Keratinocyte (primary cell): ENCODE measurements around the gene DNAH17. TPM values are rescaled to one million over a fixed set of nuclear protein-coding genes. Genes with fewer than 3 reads are reported as not detected.

Source experiments
- DNase-seq: peaks from one replicate; pipeline ENCODE4 v3.0.0-alpha.2; 2011; ENCODE audit warnings: low read depth, missing footprints, low spot score
- FAIRE-seq: peaks from 2 replicates; lab custom pipeline; 2011; peaks lifted over from hg19 to GRCh38; lab: Jason Lieb, UNC
- H2AFZ ChIP-seq: 2 replicates; pipeline ENCODE4 v1.6.0; 2012; ENCODE audit warnings: low read length, control low read depth, inconsistent platforms; ENCODE audit not compliant: control insufficient read depth
- H3K27ac ChIP-seq: 2 replicates; pipeline ENCODE4 v1.5.1; 2011; ENCODE audit warnings: low read length; ENCODE audit not compliant: control insufficient read depth, insufficient read depth
- H3K27me3 ChIP-seq: 3 replicates; pipeline ENCODE4 v1.6.0; 2011; ENCODE audit warnings: low read length; ENCODE audit not compliant: control insufficient read depth, insufficient read depth; ENCODE audit errors: extremely low read depth
- H3K36me3 ChIP-seq, 2 experiments: 2 replicates in 1 of 2; 3 replicates in 1 of 2; pipeline ENCODE4 v1.5.1; 2011; ENCODE audit warnings: low read length in 2 of 2, mild to moderate bottlenecking in 1 of 2; ENCODE audit not compliant: control insufficient read depth in 2 of 2, insufficient read depth in 2 of 2; ENCODE audit errors: extremely low read depth in 1 of 2
- H3K4me1 ChIP-seq: 3 replicates; pipeline ENCODE4 v1.5.1; 2011; ENCODE audit warnings: low read length; ENCODE audit not compliant: control insufficient read depth, insufficient read depth; ENCODE audit errors: extremely low read depth
- H3K4me2 ChIP-seq: 3 replicates; pipeline ENCODE4 v1.6.0; 2011; ENCODE audit warnings: low read depth, low read length; ENCODE audit not compliant: control insufficient read depth, insufficient read depth; ENCODE audit errors: extremely low read depth
- H3K4me3 ChIP-seq, 3 experiments: fragments of 200-600 bp in 1 of 3; sonication (generic) in 1 of 3; 2 replicates in 2 of 3; 3 replicates in 1 of 3; pipeline ENCODE4 v1.5.1; 2011 to 2016; ENCODE audit warnings: low read length in 3 of 3, mild to moderate bottlenecking in 3 of 3, control low read depth in 2 of 3, inconsistent platforms in 1 of 3, low read depth in 1 of 3, mixed read lengths in 1 of 3, mixed run types in 1 of 3, moderate library complexity in 1 of 3; ENCODE audit not compliant: control insufficient read depth in 2 of 3, insufficient read depth in 2 of 3; ENCODE audit errors: extremely low read depth in 1 of 3
- H3K79me2 ChIP-seq: 2 replicates; pipeline ENCODE4 v1.6.0; 2012; ENCODE audit warnings: low read length; ENCODE audit not compliant: control insufficient read depth, insufficient read depth
- H3K9ac ChIP-seq: 3 replicates; pipeline ENCODE4 v1.6.0; 2011; ENCODE audit warnings: low read length; ENCODE audit not compliant: control insufficient read depth, insufficient read depth; ENCODE audit errors: extremely low read depth
- H3K9me1 ChIP-seq: 3 replicates; pipeline ENCODE4 v1.6.0; 2011; ENCODE audit warnings: low read length; ENCODE audit not compliant: control insufficient read depth, insufficient read depth; ENCODE audit errors: extremely low read depth
- H3K9me3 ChIP-seq: 2 replicates; pipeline ENCODE4 v1.5.1; 2012; ENCODE audit warnings: low read depth, low read length; ENCODE audit not compliant: control insufficient read depth
- H4K20me1 ChIP-seq: 3 replicates; pipeline ENCODE4 v1.6.0; 2011; ENCODE audit warnings: low read length; ENCODE audit not compliant: control insufficient read depth, insufficient read depth; ENCODE audit errors: extremely low read depth
- EZH2 ChIP-seq: IDR thresholded peaks from one replicate; pipeline ENCODE4 v1.6.1; 2012; ENCODE audit warnings: inconsistent platforms, mild to moderate bottlenecking, low read length, moderate library complexity
- dilution Hi-C: fragments of 300-500 bp; cut with MboI; formaldehyde crosslinking; loops from one replicate; pipeline ENCODE4 v1.7.0; 2020; ENCODE audit warnings: low sequenced_read_pairs; ENCODE audit not compliant: extremely low pct_ligation_motif_present
- polyA plus RNA-seq, 5 experiments: library from polyadenylated mRNA; depleted of rRNA in 3 of 5; stranded (reverse) in 3 of 5; stranded (forward) in 1 of 5; unstranded in 1 of 5; fragments of >200 nt; gene quantifications; 1 replicate in 1 of 5; 2 replicates in 3 of 5; 3 replicates in 1 of 5; pipeline versions ENCODE4 v1.2.1 to v1.2.3, GENCODE V29; 2011 to 2012; ENCODE audit warnings: missing spikeins in 2 of 5, low read depth in 1 of 5, low replicate concordance in 1 of 5
- TF ChIP-seq, protein P1 (sequence below), 3 experiments: IDR thresholded peaks in 1 of 3; conservative IDR thresholded peaks in 1 of 3; optimal IDR thresholded peaks in 1 of 3; 2 replicates in 2 of 3; 3 replicates in 1 of 3; pipeline versions ENCODE3 to v1.5.1; 2011; ENCODE audit warnings: low read length in 3 of 3, mild to moderate bottlenecking in 3 of 3, moderate library complexity in 2 of 3, control low read depth in 1 of 3, inconsistent platforms in 1 of 3; ENCODE audit not compliant: insufficient read depth in 2 of 3; ENCODE audit errors: extremely low read depth in 1 of 3

DNAH17 gene
- polyA plus RNA-seq, 1 donor (not counting 4 experiments of a cell fraction or from before 2014, with no cell fraction given), result 0.16 TPM

DNA sequence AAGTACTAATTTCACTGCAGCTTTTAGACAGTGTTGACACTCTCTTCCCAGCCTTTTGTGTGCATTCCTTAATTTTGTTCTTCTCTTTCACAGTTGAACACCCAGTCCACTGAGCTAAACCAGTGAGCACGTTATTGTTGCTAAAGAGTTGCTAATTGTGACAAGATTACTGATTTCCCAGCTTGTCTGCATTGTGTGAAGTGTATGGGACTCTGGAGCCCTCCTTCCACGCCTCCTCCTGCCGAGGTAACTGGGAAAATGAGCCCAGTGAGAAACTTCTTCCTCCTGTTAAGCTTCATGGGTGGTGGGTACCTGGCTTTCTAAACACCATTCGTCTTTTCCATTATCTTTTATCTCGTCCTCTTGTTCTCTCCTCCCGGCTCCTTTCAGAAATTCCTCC lies 29.8 kb upstream of the DNAH17 start:
- H2AFZ ChIP-seq, result no peak overlapping the region
- DNase-seq (no peak), FAIRE-seq (no peak)
- no peak overlapping the region for H3K9ac ChIP-seq
- no peak overlapping the region for H3K27ac ChIP-seq
- no peaks in the 10 kb centered on the region for H3K36me3 ChIP-seq
- no peaks in the 10 kb centered on the region for H3K4me1 ChIP-seq
- H3K9me1 ChIP-seq, result no peaks in the 10 kb centered on the region
- no peaks in the 10 kb centered on the region for H3K9me3 ChIP-seq
- dilution Hi-C loops, result no loop called here
- H4K20me1 ChIP-seq, result no peaks in the 10 kb centered on the region
- TF ChIP-seq EZH2, result no peak
- TF ChIP-seq, protein P1, sequence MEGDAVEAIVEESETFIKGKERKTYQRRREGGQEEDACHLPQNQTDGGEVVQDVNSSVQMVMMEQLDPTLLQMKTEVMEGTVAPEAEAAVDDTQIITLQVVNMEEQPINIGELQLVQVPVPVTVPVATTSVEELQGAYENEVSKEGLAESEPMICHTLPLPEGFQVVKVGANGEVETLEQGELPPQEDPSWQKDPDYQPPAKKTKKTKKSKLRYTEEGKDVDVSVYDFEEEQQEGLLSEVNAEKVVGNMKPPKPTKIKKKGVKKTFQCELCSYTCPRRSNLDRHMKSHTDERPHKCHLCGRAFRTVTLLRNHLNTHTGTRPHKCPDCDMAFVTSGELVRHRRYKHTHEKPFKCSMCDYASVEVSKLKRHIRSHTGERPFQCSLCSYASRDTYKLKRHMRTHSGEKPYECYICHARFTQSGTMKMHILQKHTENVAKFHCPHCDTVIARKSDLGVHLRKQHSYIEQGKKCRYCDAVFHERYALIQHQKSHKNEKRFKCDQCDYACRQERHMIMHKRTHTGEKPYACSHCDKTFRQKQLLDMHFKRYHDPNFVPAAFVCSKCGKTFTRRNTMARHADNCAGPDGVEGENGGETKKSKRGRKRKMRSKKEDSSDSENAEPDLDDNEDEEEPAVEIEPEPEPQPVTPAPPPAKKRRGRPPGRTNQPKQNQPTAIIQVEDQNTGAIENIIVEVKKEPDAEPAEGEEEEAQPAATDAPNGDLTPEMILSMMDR (optimal IDR thresholded peaks at IDR 0.05 in 1 of 3, IDR thresholded peaks at IDR 0.05 in 1 of 3, conservative IDR thresholded peaks at IDR 0.05 in 1 of 3; ENCODE audit: extremely low read depth in 1 of 3, insufficient read depth in 2 of 3, low read length in 3 of 3), result no peak
- H3K4me2 ChIP-seq, result no peak overlapping the region
- no peaks in the 10 kb centered on the region for H3K79me2 ChIP-seq
- H3K4me3 ChIP-seq, result no peak overlapping the region
- peaks cover 12% of the 10 kb centered on the region for H3K27me3 ChIP-seq

DNA sequence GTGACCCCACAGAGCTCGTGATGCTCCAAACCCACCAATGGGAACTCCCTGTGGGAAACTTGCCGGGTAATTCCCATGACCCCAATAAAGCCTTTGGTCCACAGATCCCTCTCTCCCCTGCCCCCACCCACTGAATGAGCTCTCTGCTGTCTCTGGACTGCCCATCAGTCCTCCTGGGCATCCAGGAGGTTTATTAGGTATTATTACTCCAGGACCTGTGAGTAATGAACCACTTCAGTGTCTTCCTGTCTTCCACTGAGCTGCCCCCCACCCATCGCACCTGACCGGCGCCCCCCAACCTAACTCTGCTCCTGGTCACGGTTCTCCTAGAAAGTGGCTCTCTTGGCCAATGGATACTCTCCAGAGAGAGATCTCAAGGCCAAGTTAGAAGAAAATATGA lies 28.7 kb upstream of the DNAH17 start:
- Histone ChIP-seq H3K9ac (no peak overlapping the region), H3K4me3 (no peak overlapping the region), H3K9me1 (no peaks in the 10 kb centered on the region), H2AFZ (no peak overlapping the region), H3K4me2 (no peak overlapping the region), H3K79me2 (no peaks in the 10 kb centered on the region), H3K27ac (no peak overlapping the region), H3K27me3 (peaks cover 2% of the 10 kb centered on the region), H4K20me1 (no peaks in the 10 kb centered on the region), H3K36me3 (no peaks in the 10 kb centered on the region), H3K4me1 (no peaks in the 10 kb centered on the region), H3K9me3 (no peaks in the 10 kb centered on the region)
- no peak for TF ChIP-seq EZH2
- TF ChIP-seq, protein P1 (optimal IDR thresholded peaks at IDR 0.05 in 1 of 3, IDR thresholded peaks at IDR 0.05 in 1 of 3, conservative IDR thresholded peaks at IDR 0.05 in 1 of 3; ENCODE audit: extremely low read depth in 1 of 3, insufficient read depth in 2 of 3, low read length in 3 of 3), result no peak
- DNase-seq (no peak), FAIRE-seq (no peak)
- dilution Hi-C loops, result no loop called here
